ENCODE data around the gene HARBI1.

The HARBI1 gene

DNA sequence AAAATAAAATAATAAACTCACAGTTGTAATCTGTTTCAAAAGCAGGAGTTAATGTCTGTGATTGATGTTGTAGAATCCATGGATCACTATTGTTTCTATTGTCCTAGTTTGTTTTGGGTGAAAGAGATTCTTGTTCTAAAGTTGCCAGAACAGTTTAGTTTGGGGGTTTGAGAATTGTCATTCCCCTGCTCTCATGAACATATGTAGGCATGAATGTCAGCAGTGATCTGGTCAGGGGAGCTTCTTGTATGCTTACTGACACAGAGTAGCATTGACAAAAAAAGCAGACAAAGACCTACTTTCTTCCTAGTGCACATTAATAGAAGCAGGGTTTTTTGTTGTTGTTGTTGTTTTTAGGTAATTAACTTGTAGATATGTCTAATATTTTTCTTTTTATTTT, 44.8 kb upstream of the HARBI1 start:
- no peak overlapping the region for H3K4me3 ChIP-seq (ENCODE audit: low read depth, low read length)
- TF ChIP-seq, protein P1, sequence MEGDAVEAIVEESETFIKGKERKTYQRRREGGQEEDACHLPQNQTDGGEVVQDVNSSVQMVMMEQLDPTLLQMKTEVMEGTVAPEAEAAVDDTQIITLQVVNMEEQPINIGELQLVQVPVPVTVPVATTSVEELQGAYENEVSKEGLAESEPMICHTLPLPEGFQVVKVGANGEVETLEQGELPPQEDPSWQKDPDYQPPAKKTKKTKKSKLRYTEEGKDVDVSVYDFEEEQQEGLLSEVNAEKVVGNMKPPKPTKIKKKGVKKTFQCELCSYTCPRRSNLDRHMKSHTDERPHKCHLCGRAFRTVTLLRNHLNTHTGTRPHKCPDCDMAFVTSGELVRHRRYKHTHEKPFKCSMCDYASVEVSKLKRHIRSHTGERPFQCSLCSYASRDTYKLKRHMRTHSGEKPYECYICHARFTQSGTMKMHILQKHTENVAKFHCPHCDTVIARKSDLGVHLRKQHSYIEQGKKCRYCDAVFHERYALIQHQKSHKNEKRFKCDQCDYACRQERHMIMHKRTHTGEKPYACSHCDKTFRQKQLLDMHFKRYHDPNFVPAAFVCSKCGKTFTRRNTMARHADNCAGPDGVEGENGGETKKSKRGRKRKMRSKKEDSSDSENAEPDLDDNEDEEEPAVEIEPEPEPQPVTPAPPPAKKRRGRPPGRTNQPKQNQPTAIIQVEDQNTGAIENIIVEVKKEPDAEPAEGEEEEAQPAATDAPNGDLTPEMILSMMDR (IDR thresholded peaks at IDR 0.05; ENCODE audit: low read depth, low read length, missing control alignments), result no peak
- DNase-seq (ENCODE audit: low read depth), result no peak

GRCh38 chr11:46659908-46660307, 42.9 kb upstream of the HARBI1 start:
- DNase-seq (ENCODE audit: low read depth), result no peak

GRCh38 chr11:46658259-46658658, 41.2 kb upstream of the HARBI1 start:
- no peak for DNase-seq (ENCODE audit: low read depth)
- no peak overlapping the region for H3K4me3 ChIP-seq (ENCODE audit: low read depth, low read length)
- TF ChIP-seq, protein P1 (IDR thresholded peaks at IDR 0.05; ENCODE audit: low read depth, low read length, missing control alignments), result no peak

More at GRCh38 chr11:46659908-46660307, 42.9 kb upstream of the HARBI1 start:
- H3K4me3 ChIP-seq (ENCODE audit: low read depth, low read length), result no peak overlapping the region
- TF ChIP-seq, protein P1 (IDR thresholded peaks at IDR 0.05; ENCODE audit: low read depth, low read length, missing control alignments), result no peak

GRCh38 chr11:46657186-46657585, 40.2 kb upstream of the HARBI1 start:
- H3K4me3 ChIP-seq (ENCODE audit: low read depth, low read length), result no peak overlapping the region
- DNase-seq (ENCODE audit: low read depth), result no peak
- TF ChIP-seq, protein P1 (IDR thresholded peaks at IDR 0.05; ENCODE audit: low read depth, low read length, missing control alignments), result no peak

DNA sequence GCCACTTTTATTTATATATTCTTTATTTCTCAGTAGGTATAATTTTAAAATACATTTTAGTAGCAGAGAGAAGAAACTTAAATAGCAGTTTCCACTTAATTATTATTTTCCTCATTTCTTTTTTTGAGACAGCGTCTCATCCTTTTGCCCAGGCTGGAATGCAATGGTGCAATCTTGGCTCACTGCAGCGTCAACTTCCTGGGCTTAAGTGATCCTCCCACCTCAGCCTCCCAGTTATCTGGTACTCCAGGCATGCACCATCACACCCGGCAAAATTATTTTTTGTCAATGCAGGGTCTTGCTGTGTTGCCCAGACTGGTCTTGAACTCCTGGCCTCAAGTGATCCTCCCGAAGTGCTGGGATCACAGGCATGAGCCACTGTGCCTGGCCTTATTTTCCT, 38.6 kb upstream of the HARBI1 start:
- TF ChIP-seq, protein P1 (IDR thresholded peaks at IDR 0.05; ENCODE audit: low read depth, low read length, missing control alignments), result no peak

DNA sequence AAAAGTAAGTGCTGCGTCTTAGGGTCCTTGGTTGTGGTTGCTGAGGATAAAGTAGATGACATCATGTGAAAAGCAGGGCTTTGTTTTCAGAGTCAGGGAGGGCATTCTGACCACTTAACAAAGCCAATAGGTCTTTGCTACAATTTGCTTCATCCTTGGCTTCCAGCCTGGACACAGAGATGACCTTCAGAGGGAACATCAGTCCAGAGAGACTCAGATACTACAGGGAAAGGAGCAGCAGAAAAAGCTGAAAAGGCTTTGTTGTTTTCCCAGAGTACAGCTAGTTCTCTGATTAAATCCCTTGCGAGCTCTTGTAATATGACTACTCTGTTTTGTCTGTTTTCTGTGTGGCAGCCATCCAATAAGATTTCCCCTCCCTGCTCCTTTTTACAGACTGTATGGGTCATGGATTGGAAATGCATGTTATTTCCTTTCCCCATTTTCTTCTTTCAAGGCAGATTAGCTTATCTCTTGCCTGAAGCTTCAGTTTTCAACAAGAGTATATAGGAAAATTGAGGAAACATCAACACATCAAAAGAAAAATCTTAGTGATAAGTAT, 32.2 kb upstream of the HARBI1 start:
- DNase-seq (ENCODE audit: low read depth), result no peak

More for the DNA sequence above, 38.6 kb upstream of the HARBI1 start:
- no peak for DNase-seq (ENCODE audit: low read depth)
- H3K4me3 ChIP-seq (ENCODE audit: low read depth, low read length), result no peak overlapping the region

More for the DNA sequence above, 32.2 kb upstream of the HARBI1 start:
- TF ChIP-seq, protein P1 (IDR thresholded peaks at IDR 0.05; ENCODE audit: low read depth, low read length, missing control alignments), result no peak
- H3K4me3 ChIP-seq (ENCODE audit: low read depth, low read length), result no peak overlapping the region

All from GM12864 (cell line).